GM18505 (cell line): ENCODE measurements around the gene PLS1.

ENCODE experiments used
- ATAC-seq: cut with Tn5 transposase; IDR thresholded peaks from one replicate; pipeline ENCODE4 v1.9.1; 2021; ENCODE audit not compliant: unreplicated experiment
- POLR2A ChIP-seq: IDR thresholded peaks from 4 replicates; pipeline ENCODE4 v1.6.1; 2011; ENCODE audit warnings: borderline replicate concordance; ENCODE audit not compliant: insufficient read depth, insufficient read length; ENCODE audit errors: extremely low read depth

The PLS1 gene

GRCh38 chr3:142636050-142636449, 39.9 kb downstream of the PLS1 start:
- no peak for ATAC-seq
- no peak for TF ChIP-seq POLR2A

- ATAC-seq: no peak
- TF ChIP-seq POLR2A: no peak
Observed at GRCh38 chr3:142636664-142637063, 40.5 kb downstream of the PLS1 start.

- no peak for TF ChIP-seq POLR2A
- ATAC-seq: no peak
Observed at GRCh38 chr3:142638291-142638690, 42.1 kb downstream of the PLS1 start.

- no peak for TF ChIP-seq POLR2A
- no peak for ATAC-seq
Observed at GRCh38 chr3:142641504-142641903, 45.3 kb downstream of the PLS1 start.

- no peak for TF ChIP-seq POLR2A
Observed at GRCh38 chr3:142642956-142643355, 46.8 kb downstream of the PLS1 start.

GRCh38 chr3:142644502-142644901, 48.3 kb downstream of the PLS1 start:
- ATAC-seq: no peak

More at GRCh38 chr3:142642956-142643355, 46.8 kb downstream of the PLS1 start:
- no peak for ATAC-seq

GRCh38 chr3:142645236-142645793, 49.1 kb downstream of the PLS1 start:
- no peak for ATAC-seq
- TF ChIP-seq POLR2A: no peak

More at GRCh38 chr3:142644502-142644901, 48.3 kb downstream of the PLS1 start:
- TF ChIP-seq POLR2A: no peak

GRCh38 chr3:142646020-142646785, 50.0 kb downstream of the PLS1 start:
- no peak for TF ChIP-seq POLR2A
- ATAC-seq: no peak

GRCh38 chr3:142647856-142648255, 51.7 kb downstream of the PLS1 start:
- TF ChIP-seq POLR2A: no peak
- ATAC-seq: no peak

- ATAC-seq: no peak
- TF ChIP-seq POLR2A: no peak
Observed at GRCh38 chr3:142648950-142649349, 52.8 kb downstream of the PLS1 start.

GRCh38 chr3:142650001-142650693, 54.0 kb downstream of the PLS1 start:
- TF ChIP-seq POLR2A: no peak
- ATAC-seq: no peak

- no peak for ATAC-seq
- TF ChIP-seq POLR2A: no peak
Observed at GRCh38 chr3:142651711-142652110, 55.5 kb downstream of the PLS1 start.

- ATAC-seq: no peak
- no peak for TF ChIP-seq POLR2A
Observed at GRCh38 chr3:142652826-142653292, 56.7 kb downstream of the PLS1 start.
